ENCODE measurements around the gene HNRNPL.
A peak's percentile ranks its signal among the peaks of the same experiment; 100 is the strongest.
"Not testable (repeated sequence)": the region's sequence is repeated elsewhere in the genome, so short reads cannot be mapped to it uniquely, and the experiment has no call there.

Gene HNRNPL

GRCh38 chr19:38869160-38869835 is 19.5 kb upstream of the HNRNPL start:
- DNase-seq, result no peak

GRCh38 chr19:38868551-38868950 is 18.8 kb upstream of the HNRNPL start:
- no peak for DNase-seq

- DNase-seq, result no peak
Observed at GRCh38 chr19:38867171-38867780, 17.5 kb upstream of the HNRNPL start.

GRCh38 chr19:38862321-38863059 is 12.7 kb upstream of the HNRNPL start:
- DNase-seq, result no peak

GRCh38 chr19:38861368-38861767 is 11.6 kb upstream of the HNRNPL start:
- no peak for DNase-seq

GRCh38 chr19:38859631-38860204 is 9.9 kb upstream of the HNRNPL start:
- DNase-seq, result not testable (repeated sequence)

GRCh38 chr19:38856813-38857212 is 7.0 kb upstream of the HNRNPL start:
- DNase-seq, result no peak

- DNase-seq, result not testable (repeated sequence)
Observed at GRCh38 chr19:38855751-38856150, 6.0 kb upstream of the HNRNPL start.

- not testable (repeated sequence) for DNase-seq
Observed at GRCh38 chr19:38854961-38855360, 5.2 kb upstream of the HNRNPL start.

GRCh38 chr19:38853214-38853613 is 3.4 kb upstream of the HNRNPL start:
- no peak for DNase-seq

GRCh38 chr19:38852231-38853044 is 2.7 kb upstream of the HNRNPL start:
- DNase-seq, result no peak

- DNase-seq, result peak; percentile 82
Observed at GRCh38 chr19:38851622-38852230, 1.9 kb upstream of the HNRNPL start.

GRCh38 chr19:38850976-38851621 is 1.3 kb upstream of the HNRNPL start:
- no peak for DNase-seq

GRCh38 chr19:38850436-38850975 is 720 bp upstream of the HNRNPL start:
- peak; percentile 100 for DNase-seq

- DNase-seq, result peak; percentile 87
Observed at GRCh38 chr19:38849147-38849859, 483 bp downstream of the HNRNPL start.

- DNase-seq, result no peak
Observed at GRCh38 chr19:38848299-38849146, 1.3 kb downstream of the HNRNPL start.

- no peak for DNase-seq
Observed at GRCh38 chr19:38846097-38846496, 3.7 kb downstream of the HNRNPL start.

- DNase-seq, result no peak
Observed at GRCh38 chr19:38845374-38846024, 4.3 kb downstream of the HNRNPL start.

- no peak for DNase-seq
Observed at GRCh38 chr19:38844093-38844686, 5.6 kb downstream of the HNRNPL start.
